Lower leg skin (tissue), 4 donors: ENCODE results near the gene VPS33A. TPM values are rescaled to one million over a fixed set of nuclear protein-coding genes. Genes with fewer than 3 reads are reported as not detected.
A peak's percentile ranks its signal among the peaks of the same experiment; 100 is the strongest.

Source experiments
- DNase-seq, 2 donors: peaks; one replicate each; pipeline ENCODE4 v3.0.0-alpha.2; 2019; ENCODE audit warnings: low spot score in 2 of 2
- H3K4me3 ChIP-seq: fragments of 200-600 bp; sonication (generic); 2 replicates; pipeline ENCODE4 v1.5.1; 2017; ENCODE audit warnings: mild to moderate bottlenecking, low read depth; ENCODE audit not compliant: poor library complexity, severe bottlenecking
- POLR2A ChIP-seq, 2 donors: fragments of 450-650 bp; IDR thresholded peaks; one replicate each; pipeline ENCODE4 v1.6.1; 2016 to 2017; ENCODE audit warnings: antibody characterized with exemption in 2 of 2, mild to moderate bottlenecking in 1 of 2, moderate library complexity in 1 of 2
- WGBS, 2 donors: methylation state at CpG; one replicate each; pipeline ENCODE4 v1.1.5; 2018; 5-methylcytosine and 5-hydroxymethylcytosine counted together
- intact Hi-C: fragments of 100-400 bp; cut with DNase I; formaldehyde crosslinking; loops from one replicate; pipeline ENCODE4 v1.15.0; 2023; ENCODE audit warnings: low total_unique reads
- total RNA-seq, 4 donors: library from RNA; depleted of rRNA; stranded (reverse); fragments of >200 nt; gene quantifications; one replicate each; pipeline ENCODE4 v1.1.0, GENCODE V29; 2016
- TF ChIP-seq, protein P1 (sequence below), 3 donors: fragments of 450-650 bp; IDR thresholded peaks; one replicate each; pipeline ENCODE4 v1.5.1; 2016; ENCODE audit warnings: antibody characterized with exemption in 3 of 3, mild to moderate bottlenecking in 3 of 3, moderate library complexity in 2 of 3

VPS33A gene
- total RNA-seq, 4 donors from 2014 or later, result 13.5 to 22.4 (median 17.3) TPM

DNA sequence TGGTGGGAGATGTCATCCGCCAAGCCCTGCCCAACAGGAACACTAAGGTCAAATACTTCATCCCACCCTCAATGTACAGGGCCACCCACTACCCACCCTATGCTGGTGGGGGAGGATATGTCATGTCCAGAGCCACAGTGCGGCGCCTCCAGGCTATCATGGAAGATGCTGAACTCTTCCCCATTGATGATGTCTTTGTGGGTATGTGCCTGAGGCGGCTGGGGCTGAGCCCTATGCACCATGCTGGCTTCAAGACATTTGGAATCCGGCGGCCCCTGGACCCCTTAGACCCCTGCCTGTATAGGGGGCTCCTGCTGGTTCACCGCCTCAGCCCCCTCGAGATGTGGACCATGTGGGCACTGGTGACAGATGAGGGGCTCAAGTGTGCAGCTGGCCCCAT, 59.3 kb downstream of the VPS33A start:
- peak in 1 of 2 donors; percentile 81 for DNase-seq
- intact Hi-C loops, result no loop called here
- whole genome bisulfite sequencing, 2 donors, result 81 to 100% methylated on average over 3 to 6 of the region's 8 CpGs
- H3K4me3 ChIP-seq, result no peak overlapping the region
- TF ChIP-seq POLR2A (IDR thresholded peaks at IDR 0.05), result no peak
- TF ChIP-seq, protein P1, sequence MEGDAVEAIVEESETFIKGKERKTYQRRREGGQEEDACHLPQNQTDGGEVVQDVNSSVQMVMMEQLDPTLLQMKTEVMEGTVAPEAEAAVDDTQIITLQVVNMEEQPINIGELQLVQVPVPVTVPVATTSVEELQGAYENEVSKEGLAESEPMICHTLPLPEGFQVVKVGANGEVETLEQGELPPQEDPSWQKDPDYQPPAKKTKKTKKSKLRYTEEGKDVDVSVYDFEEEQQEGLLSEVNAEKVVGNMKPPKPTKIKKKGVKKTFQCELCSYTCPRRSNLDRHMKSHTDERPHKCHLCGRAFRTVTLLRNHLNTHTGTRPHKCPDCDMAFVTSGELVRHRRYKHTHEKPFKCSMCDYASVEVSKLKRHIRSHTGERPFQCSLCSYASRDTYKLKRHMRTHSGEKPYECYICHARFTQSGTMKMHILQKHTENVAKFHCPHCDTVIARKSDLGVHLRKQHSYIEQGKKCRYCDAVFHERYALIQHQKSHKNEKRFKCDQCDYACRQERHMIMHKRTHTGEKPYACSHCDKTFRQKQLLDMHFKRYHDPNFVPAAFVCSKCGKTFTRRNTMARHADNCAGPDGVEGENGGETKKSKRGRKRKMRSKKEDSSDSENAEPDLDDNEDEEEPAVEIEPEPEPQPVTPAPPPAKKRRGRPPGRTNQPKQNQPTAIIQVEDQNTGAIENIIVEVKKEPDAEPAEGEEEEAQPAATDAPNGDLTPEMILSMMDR (IDR thresholded peaks at IDR 0.05), result no peak

DNA sequence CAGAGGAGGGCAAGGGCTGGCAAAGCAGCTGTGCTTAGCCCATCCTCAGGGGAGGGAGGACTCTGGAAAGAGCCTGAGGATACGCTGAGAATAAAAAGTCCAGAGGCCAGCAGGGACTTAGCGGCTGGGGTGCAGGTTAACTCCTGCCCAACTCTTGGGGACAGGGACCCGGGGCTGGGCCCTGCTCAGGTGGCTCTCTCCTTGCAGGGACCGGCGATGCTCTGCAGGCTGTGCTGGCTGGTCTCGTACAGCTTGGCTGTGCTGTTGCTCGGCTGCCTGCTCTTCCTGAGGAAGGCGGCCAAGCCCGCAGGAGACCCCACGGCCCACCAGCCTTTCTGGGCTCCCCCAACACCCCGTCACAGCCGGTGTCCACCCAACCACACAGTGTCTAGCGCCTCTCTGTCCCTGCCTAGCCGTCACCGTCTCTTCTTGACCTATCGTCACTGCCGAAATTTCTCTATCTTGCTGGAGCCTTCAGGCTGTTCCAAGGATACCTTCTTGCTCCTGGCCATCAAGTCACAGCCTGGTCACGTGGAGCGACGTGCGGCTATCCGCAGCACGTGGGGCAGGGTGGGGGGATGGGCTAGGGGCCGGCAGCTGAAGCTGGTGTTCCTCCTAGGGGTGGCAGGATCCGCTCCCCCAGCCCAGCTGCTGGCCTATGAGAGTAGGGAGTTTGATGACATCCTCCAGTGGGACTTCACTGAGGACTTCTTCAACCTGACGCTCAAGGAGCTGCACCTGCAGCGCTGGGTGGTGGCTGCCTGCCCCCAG, 60.0 kb downstream of the VPS33A start:
- WGBS, 2 donors, result 67 to 71% methylated on average over 22 to 27 of the region's 27 CpGs
- H3K4me3 ChIP-seq, result no peak overlapping the region
- DNase-seq, result peak in 1 of 2 donors; percentile 68
- intact Hi-C loops, result no loop called here
- no peak for TF ChIP-seq POLR2A (IDR thresholded peaks at IDR 0.05)
- TF ChIP-seq, protein P1 (IDR thresholded peaks at IDR 0.05), result no peak

DNA sequence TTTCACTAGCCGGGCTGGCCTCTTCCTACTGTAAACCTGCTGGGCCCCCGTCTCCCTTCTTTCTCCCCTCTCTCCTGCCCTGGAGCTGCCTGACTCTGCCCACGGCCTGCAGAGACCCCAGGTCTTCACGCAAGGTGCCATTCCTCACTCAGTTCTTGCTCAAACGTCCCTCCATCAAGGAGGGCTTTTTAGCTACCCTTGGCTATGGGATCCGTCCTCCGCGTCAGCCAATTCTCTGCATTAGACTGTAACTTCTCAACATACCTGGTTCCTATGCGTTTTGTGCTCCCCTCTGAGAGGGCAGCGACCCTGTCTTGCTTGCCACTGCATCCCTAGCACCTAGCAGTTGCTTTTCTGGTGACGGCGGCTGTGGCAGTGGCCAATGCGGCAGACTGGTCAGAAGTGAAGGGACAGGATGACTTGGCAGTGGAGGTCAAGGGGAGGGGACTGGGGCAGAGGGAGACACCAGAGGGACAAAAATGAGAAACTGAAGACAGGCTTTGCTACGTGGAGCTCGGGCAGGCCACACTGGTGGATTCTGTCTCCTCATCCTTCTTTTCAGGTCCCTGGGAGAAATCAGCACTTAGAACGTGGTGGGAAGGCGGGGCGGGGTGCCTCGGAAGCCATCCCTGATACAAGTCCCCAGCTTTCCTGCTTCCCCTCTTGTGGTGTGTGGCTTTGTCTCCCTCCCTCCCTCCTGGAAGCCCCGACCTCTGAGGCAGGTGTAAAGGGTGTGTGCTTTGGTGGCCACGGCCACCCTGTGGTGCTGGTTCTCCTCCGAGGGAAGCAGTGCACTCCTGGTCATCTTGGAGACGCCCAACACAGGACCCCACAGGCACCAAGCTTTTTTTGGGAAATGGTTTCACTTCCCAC, 61.0 kb downstream of the VPS33A start:
- WGBS, 2 donors, result 56 to 60% methylated on average over 23 of the region's 23 CpGs
- TF ChIP-seq POLR2A (IDR thresholded peaks at IDR 0.05), result no peak
- TF ChIP-seq, protein P1 (IDR thresholded peaks at IDR 0.05), result no peak
- intact Hi-C loops, result no loop called here
- peak in 1 of 2 donors; percentile 76 for DNase-seq
- no peak overlapping the region for H3K4me3 ChIP-seq

DNA sequence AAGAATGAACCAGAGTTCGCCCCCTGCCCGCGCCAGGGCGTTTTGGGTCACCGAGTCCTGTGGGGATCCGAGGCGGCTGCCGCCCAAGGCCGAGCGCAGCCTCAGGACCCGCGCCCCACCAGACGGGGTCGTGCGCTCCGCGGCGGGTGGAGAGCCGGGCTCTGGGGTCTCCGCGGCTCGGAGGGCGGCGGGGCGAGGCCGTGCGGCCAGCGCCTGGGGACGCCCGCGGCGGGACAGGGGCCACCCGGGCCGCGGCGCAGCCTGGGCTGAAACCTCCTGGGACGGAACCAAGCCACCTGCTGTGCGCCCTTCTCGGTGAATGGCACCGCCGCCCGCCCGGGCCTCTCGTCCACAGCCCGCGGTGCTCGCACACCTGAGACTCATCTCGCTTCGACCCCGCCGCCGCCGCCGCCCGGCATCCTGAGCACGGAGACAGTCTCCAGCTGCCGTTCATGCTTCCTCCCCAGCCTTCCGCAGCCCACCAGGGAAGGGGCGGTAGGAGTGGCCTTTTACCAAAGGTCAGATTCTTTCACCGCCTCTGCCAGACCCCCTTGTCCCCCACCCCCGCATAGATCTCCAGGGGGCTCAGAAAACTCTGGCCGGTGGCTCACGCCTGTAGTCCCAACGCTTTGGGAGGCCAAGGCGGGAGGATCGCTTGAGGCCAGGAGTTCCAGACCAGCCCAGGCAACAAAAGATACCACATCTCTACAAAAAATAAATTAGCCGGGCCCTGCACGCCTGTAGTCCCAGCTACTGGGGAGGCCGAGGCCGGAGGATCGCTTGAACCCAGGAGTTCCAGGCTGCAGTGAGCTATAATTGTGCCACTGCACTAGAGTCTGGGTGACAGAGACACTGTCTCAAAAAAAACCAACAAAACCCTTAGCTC, 61.9 kb downstream of the VPS33A start:
- 18 to 21% methylated on average over 29 to 47 of the region's 71 CpGs for WGBS, 2 donors
- TF ChIP-seq, protein P1 (IDR thresholded peaks at IDR 0.05), result no peak
- DNase-seq, result peak in 1 of 2 donors; percentile 68
- intact Hi-C loops, result no loop called here
- peak overlapping the region; percentile 40 for H3K4me3 ChIP-seq
